CD14-positive monocyte (primary cell): ENCODE data around the gene SERINC4. TPM values are rescaled to one million over a fixed set of nuclear protein-coding genes. Genes with fewer than 3 reads are reported as not detected.

Experiments used
- DNase-seq, 3 donors: peaks; one replicate each; pipeline ENCODE4 v3.0.0-alpha.2; 2011 to 2022
- H2AFZ ChIP-seq: 2 replicates; pipeline ENCODE4 v1.6.0; 2012; ENCODE audit warnings: mild to moderate bottlenecking, low read depth, low read length, inconsistent platforms; ENCODE audit not compliant: insufficient read depth, poor library complexity, severe bottlenecking
- H3K27ac ChIP-seq, 2 donors: 1 replicate in 1 of 2; 2 replicates in 1 of 2; pipeline ENCODE4 v1.5.1; 2012 to 2013; ENCODE audit warnings: low read length in 2 of 2, control low read depth in 1 of 2, inconsistent platforms in 1 of 2, low read depth in 1 of 2, mild to moderate bottlenecking in 1 of 2
- H3K27me3 ChIP-seq, 2 donors: one replicate each; pipeline versions ENCODE4 v1.6.0 to v1.6.1; 2011 to 2013; ENCODE audit warnings: low read length in 2 of 2; ENCODE audit not compliant: control insufficient read depth in 2 of 2, insufficient read depth in 2 of 2
- H3K36me3 ChIP-seq, 2 donors: replicated peaks in 1 of 2; 1 replicate in 1 of 2; 2 replicates in 1 of 2; pipeline versions ENCODE4 v1.5.1 to v1.6.1; 2012 to 2013; ENCODE audit warnings: low read length in 2 of 2, control low read depth in 1 of 2, inconsistent platforms in 1 of 2, mild to moderate bottlenecking in 1 of 2; ENCODE audit not compliant: insufficient read depth in 2 of 2, control insufficient read depth in 1 of 2
- H3K4me1 ChIP-seq, 2 donors: 1 replicate in 1 of 2; 2 replicates in 1 of 2; pipeline versions ENCODE4 v1.5.1 to v1.6.1; 2012 to 2013; ENCODE audit warnings: low read length in 2 of 2, control low read depth in 1 of 2, inconsistent platforms in 1 of 2, mild to moderate bottlenecking in 1 of 2, moderate library complexity in 1 of 2; ENCODE audit not compliant: insufficient read depth in 2 of 2, control insufficient read depth in 1 of 2
- H3K4me2 ChIP-seq: replicated peaks from 2 replicates; pipeline ENCODE3; 2012; ENCODE audit warnings: low read length, moderate library complexity, mild to moderate bottlenecking; ENCODE audit not compliant: poor library complexity, severe bottlenecking; ENCODE audit errors: extremely low read depth
- H3K4me3 ChIP-seq, 3 experiments: fragments of 200-600 bp in 1 of 3; sonication (generic) in 1 of 3; replicated peaks in 1 of 3; 1 replicate in 2 of 3; 2 replicates in 1 of 3; pipeline ENCODE4 v1.5.1; 2011 to 2013; ENCODE audit warnings: low read length in 3 of 3, mild to moderate bottlenecking in 3 of 3, control low read depth in 2 of 3, low read depth in 2 of 3, inconsistent platforms in 1 of 3, moderate library complexity in 1 of 3
- H3K79me2 ChIP-seq: 2 replicates; pipeline ENCODE4 v1.6.0; 2012; ENCODE audit warnings: mild to moderate bottlenecking, control low read depth, inconsistent platforms, low read length, moderate library complexity; ENCODE audit not compliant: insufficient read depth
- H3K9ac ChIP-seq: 2 replicates; pipeline ENCODE4 v1.6.0; 2017; ENCODE audit warnings: low read length, mild to moderate bottlenecking; ENCODE audit not compliant: insufficient read depth, poor library complexity, severe bottlenecking
- H3K9me3 ChIP-seq, 2 donors: replicated peaks in 1 of 2; 1 replicate in 1 of 2; 2 replicates in 1 of 2; pipeline versions ENCODE4 v1.5.1 to v1.6.1; 2012 to 2013; ENCODE audit warnings: low read length in 2 of 2, control low read depth in 1 of 2; ENCODE audit not compliant: control insufficient read depth in 1 of 2, insufficient read depth in 1 of 2
- H4K20me1 ChIP-seq: 2 replicates; pipeline ENCODE4 v1.6.0; 2012; ENCODE audit warnings: mild to moderate bottlenecking, low read length, control low read depth, moderate library complexity; ENCODE audit not compliant: insufficient read depth
- H3K27ac Mint-ChIP-seq, 7 donors: one replicate each; pipeline ENCODE4 v1.8.0; 2020; ENCODE audit warnings: mild to moderate bottlenecking in 7 of 7, mixed read lengths in 7 of 7, moderate library complexity in 6 of 7, inconsistent platforms in 2 of 7
- H3K27me3 Mint-ChIP-seq, 3 donors: one replicate each; pipeline ENCODE4 v1.8.0; 2021 to 2022; ENCODE audit warnings: low read depth in 3 of 3, mild to moderate bottlenecking in 3 of 3, mixed read lengths in 3 of 3, moderate library complexity in 3 of 3, inconsistent platforms in 1 of 3
- H3K36me3 Mint-ChIP-seq, 2 donors: one replicate each; pipeline ENCODE4 v1.8.0; 2020; ENCODE audit warnings: mixed read lengths in 2 of 2, inconsistent platforms in 1 of 2, mild to moderate bottlenecking in 1 of 2
- H3K4me1 Mint-ChIP-seq: one replicate; pipeline ENCODE4 v1.8.0; 2020; ENCODE audit warnings: mild to moderate bottlenecking, mixed read lengths
- H3K4me3 Mint-ChIP-seq, 2 donors: one replicate each; pipeline ENCODE4 v1.8.0; 2020; ENCODE audit warnings: mild to moderate bottlenecking in 2 of 2, mixed read lengths in 2 of 2, moderate library complexity in 1 of 2
- H3K9me3 Mint-ChIP-seq, 7 donors: one replicate each; pipeline ENCODE4 v1.8.0; 2020 to 2022; ENCODE audit warnings: mixed read lengths in 7 of 7, mild to moderate bottlenecking in 6 of 7, moderate library complexity in 6 of 7, inconsistent platforms in 2 of 7
- CTCF ChIP-seq: fragments of 200-600 bp; IDR thresholded peaks from one replicate; pipeline ENCODE4 v1.8.0; 2022; ENCODE audit warnings: antibody characterized with exemption, mild to moderate bottlenecking
- WGBS: methylation state at CpG from one replicate; pipeline ENCODE4 v1.1.5; 2013; ENCODE audit warnings: missing lambda C conversion rate; ENCODE audit not compliant: insufficient coverage; 5-methylcytosine and 5-hydroxymethylcytosine counted together
- intact Hi-C, 2 donors: fragments of 100-400 bp; cut with micrococcal nuclease; formaldehyde crosslinking; loops; one replicate each; pipeline versions ENCODE4 v1.15.0 to v1.15.1; 2023
- polyA plus RNA-seq, 3 donors: library from polyadenylated mRNA; depleted of rRNA in 1 of 3; unstranded in 2 of 3; stranded (reverse) in 1 of 3; fragments of 300-500 nt in 2 of 3; fragments of >200 nt in 1 of 3; fragmentation: Illumina TruSeq in 2 of 3; gene quantifications; 1 replicate in 2 of 3; 2 replicates in 1 of 3; pipeline ENCODE4 v1.2.3, GENCODE V29; 2012 to 2021

SERINC4 gene
- polyA plus RNA-seq, 3 donors = 0.09 to 0.70 (median 0.56) TPM

- no peak overlapping the region for H3K4me3 Mint-ChIP-seq
- Histone ChIP-seq H3K4me1 (peaks cover 27 to 48% of the 10 kb centered on the region in 2 donors), H3K9ac (no peak overlapping the region), H3K36me3 (peaks cover 38 to 56% of the 10 kb centered on the region in 2 donors), H3K27me3 (no peaks in the 10 kb centered on the region), H2AFZ (no peak overlapping the region), H3K4me2 (no peak overlapping the region), H3K4me3 (no peak overlapping the region), H3K27ac (peak overlapping the region in 1 of 2 donors; percentile 100), H4K20me1 (peaks cover 39% of the 10 kb centered on the region), H3K9me3 (no peaks in the 10 kb centered on the region), H3K79me2 (peaks cover 40% of the 10 kb centered on the region)
- no CpG with 5 or more reads among the region's 2 CpGs for WGBS
- no peak for DNase-seq
- no peaks in the 10 kb centered on the region for H3K9me3 Mint-ChIP-seq
- H3K27me3 Mint-ChIP-seq = peaks cover 0 to 1% (median 0%) of the 10 kb centered on the region in 3 donors
- intact Hi-C loops = no loop called here
- TF ChIP-seq CTCF = no peak
- peaks cover 59% of the 10 kb centered on the region for H3K4me1 Mint-ChIP-seq
- H3K27ac Mint-ChIP-seq = peak overlapping the region in 4 of 7 donors; percentile 15 to 76 (median 26)
- H3K36me3 Mint-ChIP-seq = peaks cover 54 to 55% of the 10 kb centered on the region in 2 donors
Observed at GRCh38 chr15:43795197-43795596, 4.8 kb downstream of the SERINC4 start.

DNA sequence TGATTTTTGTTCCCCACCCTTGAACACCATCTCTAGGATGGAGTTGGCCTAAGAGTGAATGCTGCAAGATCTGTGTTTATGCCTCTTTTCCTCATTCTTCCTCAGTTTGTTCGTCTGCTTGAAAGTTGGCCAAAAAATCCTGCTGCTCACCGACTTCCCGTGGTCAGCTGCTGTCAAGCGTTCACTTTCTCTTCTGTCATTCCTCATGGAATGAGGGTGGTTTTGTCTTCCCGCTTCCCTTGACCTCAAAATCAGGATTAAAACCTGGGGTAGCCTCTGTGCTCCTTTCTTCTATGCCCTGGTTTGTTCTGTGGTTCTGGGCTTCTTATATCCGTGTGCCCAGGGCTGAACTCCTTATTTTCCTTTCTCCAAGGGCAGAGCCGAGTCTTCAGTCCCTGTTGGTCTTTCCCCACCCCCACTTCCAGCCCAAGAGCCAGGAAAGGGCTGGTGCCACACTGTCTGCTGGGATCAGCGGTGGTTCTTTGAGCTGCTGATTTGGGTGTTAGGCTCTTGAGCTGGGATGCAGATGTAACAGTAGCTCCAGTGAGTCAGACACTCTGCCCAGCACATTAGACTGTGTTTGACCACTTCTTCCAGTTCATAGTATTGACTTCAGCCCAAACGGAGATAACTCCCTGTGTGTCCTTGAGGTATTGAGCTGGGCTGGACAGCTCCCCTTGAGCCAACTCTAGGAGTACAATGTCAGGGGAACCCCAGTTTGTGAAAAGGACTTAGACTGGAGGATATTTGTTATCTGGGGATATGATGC lies 5.6 kb downstream of the SERINC4 start:
- H4K20me1 ChIP-seq = peaks cover 39% of the 10 kb centered on the region
- no peak overlapping the region for H3K9ac ChIP-seq
- H3K36me3 ChIP-seq = peaks cover 34 to 52% of the 10 kb centered on the region in 2 donors
- H3K27ac Mint-ChIP-seq = peak overlapping the region in 6 of 7 donors; percentile 90 to 100 (median 99)
- peaks cover 40% of the 10 kb centered on the region for H3K79me2 ChIP-seq
- 100% methylated on average over 3 of the region's 9 CpGs for WGBS
- DNase-seq = no peak
- no peak overlapping the region for H2AFZ ChIP-seq
- H3K36me3 Mint-ChIP-seq = peaks cover 49 to 52% of the 10 kb centered on the region in 2 donors
- H3K27ac ChIP-seq = peak overlapping the region; percentile 23 to 100
- peak overlapping the region; percentile 95 for H3K4me2 ChIP-seq
- H3K4me3 Mint-ChIP-seq = no peak overlapping the region
- intact Hi-C loops = loop anchor here (5.0 kb wide), 2 partner anchors 33 to 47 kb away; partner anchors contain the start of genes WDR76 (in 2 of the 2) and PDIA3 (in 1 of the 2)
- H3K4me1 Mint-ChIP-seq = peaks cover 53% of the 10 kb centered on the region
- no peaks in the 10 kb centered on the region for H3K9me3 ChIP-seq
- H3K9me3 Mint-ChIP-seq = no peaks in the 10 kb centered on the region
- H3K27me3 Mint-ChIP-seq = peaks cover 0 to 1% (median 0%) of the 10 kb centered on the region in 3 donors
- peak overlapping the region in 1 of 3 experiments; percentile 100 for H3K4me3 ChIP-seq
- TF ChIP-seq CTCF = no peak
- H3K4me1 ChIP-seq = peaks cover 21 to 41% of the 10 kb centered on the region in 2 donors
- H3K27me3 ChIP-seq = no peaks in the 10 kb centered on the region
